ENCODE data around the gene TGM6. TPM values are rescaled to one million over a fixed set of nuclear protein-coding genes. Genes with fewer than 3 reads are reported as not detected.

The TGM6 gene
- total RNA-seq, 2 experiments from 2014 or later: not detected

DNA sequence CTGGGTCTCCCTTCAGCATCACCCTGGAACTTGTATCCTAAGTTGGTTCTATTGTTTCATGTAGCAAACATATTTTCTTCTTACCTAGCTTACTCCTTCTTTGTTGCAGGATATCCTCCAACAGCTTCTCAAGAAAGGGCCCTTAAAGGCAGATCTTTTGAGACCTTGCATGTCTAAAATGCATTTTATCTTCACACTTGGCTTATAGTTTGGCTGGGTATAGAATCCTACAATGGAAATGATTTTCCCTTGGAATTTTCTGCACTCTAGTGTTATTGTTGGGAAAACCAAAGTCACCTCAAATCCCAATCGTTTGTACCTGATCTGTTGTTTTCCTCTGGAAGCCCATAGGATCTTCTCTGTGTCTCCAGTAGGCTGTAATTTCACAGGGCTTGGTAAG lies 12.1 kb upstream of the TGM6 start:
- Mint-ChIP-seq H3K4me1 (ENCODE audit: low read depth) (no peaks in the 10 kb centered on the region), H3K27ac (no peak overlapping the region), H3K36me3 (no peaks in the 10 kb centered on the region), H3K9me3 (no peaks in the 10 kb centered on the region), H3K4me3 (no peak overlapping the region), H3K27me3 (peaks cover 23% of the 10 kb centered on the region)
- DNase-seq: no peak
- ChIA-PET POLR2A (no interaction called here), CTCF (interaction anchor here (1.8 kb wide), 1 partner anchor 18 kb away, joined by 4 read pairs; no protein-coding TSS in a partner anchor)
- intact Hi-C loops (cut with micrococcal nuclease): no loop called here

GRCh38 chr20:2373098-2373497 lies 7.6 kb upstream of the TGM6 start:
- Mint-ChIP-seq H3K36me3 (no peaks in the 10 kb centered on the region), H3K27me3 (peaks cover 25% of the 10 kb centered on the region), H3K9me3 (no peaks in the 10 kb centered on the region), H3K27ac (no peak overlapping the region), H3K4me3 (no peak overlapping the region), H3K4me1 (ENCODE audit: low read depth) (no peaks in the 10 kb centered on the region)
- intact Hi-C loops (cut with micrococcal nuclease): no loop called here
- no peak for DNase-seq
- ChIA-PET CTCF (no interaction called here), POLR2A (no interaction called here)

DNA sequence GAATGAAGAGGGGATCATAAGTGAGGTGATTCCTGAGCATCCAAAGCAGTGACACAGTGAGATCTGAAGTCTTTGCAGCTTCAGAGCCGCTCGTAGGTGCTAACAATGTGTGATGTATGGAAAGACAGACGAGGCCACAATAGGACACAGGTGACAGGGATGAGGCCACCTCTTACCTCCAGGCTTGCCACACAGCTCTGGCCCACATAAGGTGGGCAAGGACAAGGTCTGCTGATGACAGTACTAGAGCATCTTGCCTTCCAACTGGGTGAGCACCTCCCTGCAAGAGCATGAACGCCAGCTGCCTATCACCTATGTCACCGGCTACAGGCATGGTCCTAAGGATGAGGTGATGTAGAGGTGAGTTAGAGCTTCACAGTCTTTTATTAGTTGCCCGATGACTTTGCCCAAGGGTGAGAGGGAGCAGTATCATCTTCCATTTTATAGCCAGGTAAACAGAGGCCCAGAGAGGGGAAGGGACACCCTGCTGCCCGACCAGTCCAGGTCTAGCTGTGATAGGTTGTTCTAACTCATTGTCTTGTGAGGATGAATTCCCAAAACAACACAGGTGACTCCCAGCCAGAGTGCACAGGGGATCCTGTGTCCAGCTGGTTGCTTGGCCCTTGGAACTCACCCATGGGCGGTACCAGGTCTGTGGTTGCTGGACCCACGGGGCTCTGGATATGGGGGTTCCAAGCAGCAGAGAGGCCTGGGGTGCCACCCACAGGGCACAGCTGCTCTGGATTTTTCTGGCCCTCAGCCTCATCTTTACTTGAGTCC lies 6.2 kb upstream of the TGM6 start:
- Mint-ChIP-seq H3K27me3 (peaks cover 25% of the 10 kb centered on the region), H3K4me3 (no peak overlapping the region), H3K9me3 (no peaks in the 10 kb centered on the region), H3K27ac (no peak overlapping the region), H3K4me1 (ENCODE audit: low read depth) (peaks cover 12% of the 10 kb centered on the region), H3K36me3 (no peaks in the 10 kb centered on the region)
- intact Hi-C loops (cut with micrococcal nuclease): no loop called here
- DNase-seq: no peak
- CTCF ChIA-PET: interaction anchor here (1.5 to 1.6 kb wide), 2 partner anchors 13 to 24 kb away, joined by 4 to 6 read pairs; no protein-coding TSS in a partner anchor
- POLR2A ChIA-PET: no interaction called here

DNA sequence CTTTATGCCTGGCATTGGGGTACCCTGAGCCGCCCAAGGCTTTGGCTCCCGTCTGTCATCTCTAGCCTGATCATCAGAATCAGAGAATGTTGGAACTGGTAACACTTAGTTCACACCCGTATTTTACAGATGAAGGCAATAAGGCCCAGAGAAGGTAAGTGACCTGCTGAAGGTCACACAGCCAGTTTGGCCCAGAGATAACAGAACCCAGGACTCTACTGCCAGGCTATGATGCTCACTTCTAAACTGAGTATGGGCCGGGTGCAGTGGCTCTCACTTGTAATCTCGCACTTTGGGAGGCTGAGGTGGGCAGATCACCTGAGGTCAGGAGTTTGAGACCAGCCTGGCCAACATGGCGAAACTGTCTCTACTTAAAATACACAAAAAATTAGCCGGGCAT lies 1.8 kb upstream of the TGM6 start:
- no peak overlapping the region for H3K27ac Mint-ChIP-seq
- no peaks in the 10 kb centered on the region for H3K36me3 Mint-ChIP-seq
- POLR2A ChIA-PET: no interaction called here
- peaks cover 7% of the 10 kb centered on the region for H3K27me3 Mint-ChIP-seq
- no peak overlapping the region for H3K4me3 Mint-ChIP-seq
- no peak for DNase-seq
- intact Hi-C loops (cut with micrococcal nuclease): no loop called here
- CTCF ChIA-PET: interaction anchor here (1.3 to 2.4 kb wide), 3 partner anchors 8 to 143 kb away, joined by 3 to 13 read pairs (median 5); no protein-coding TSS in a partner anchor
- no peaks in the 10 kb centered on the region for H3K9me3 Mint-ChIP-seq
- peaks cover 18% of the 10 kb centered on the region for H3K4me1 Mint-ChIP-seq (ENCODE audit: low read depth)

- POLR2A ChIA-PET: no interaction called here
- H3K9me3 Mint-ChIP-seq: no peaks in the 10 kb centered on the region
- H3K4me1 Mint-ChIP-seq (ENCODE audit: low read depth): peaks cover 21% of the 10 kb centered on the region
- CTCF ChIA-PET: interaction anchor here (1.0 to 2.4 kb wide), 3 partner anchors 67 to 142 kb away, joined by 3 to 13 read pairs (median 3); no protein-coding TSS in a partner anchor
- DNase-seq: peak; percentile 36
- H3K36me3 Mint-ChIP-seq: no peaks in the 10 kb centered on the region
- intact Hi-C loops (cut with micrococcal nuclease): no loop called here
- H3K4me3 Mint-ChIP-seq: peak overlapping the region; percentile 8
- peaks cover 10% of the 10 kb centered on the region for H3K27me3 Mint-ChIP-seq
- H3K27ac Mint-ChIP-seq: no peak overlapping the region
Measured at GRCh38 chr20:2379511-2380229, 1.0 kb upstream of the TGM6 start.

GRCh38 chr20:2381303-2381702 lies 602 bp downstream of the TGM6 start:
- Mint-ChIP-seq H3K4me1 (ENCODE audit: low read depth) (peaks cover 23% of the 10 kb centered on the region), H3K36me3 (no peaks in the 10 kb centered on the region), H3K27me3 (peaks cover 10% of the 10 kb centered on the region), H3K4me3 (no peak overlapping the region), H3K27ac (no peak overlapping the region), H3K9me3 (no peaks in the 10 kb centered on the region)
- DNase-seq: no peak
- intact Hi-C loops (cut with micrococcal nuclease): no loop called here
- CTCF ChIA-PET: interaction anchor here (2.4 kb wide), 1 partner anchor 71 kb away, joined by 11 read pairs; no protein-coding TSS in a partner anchor
- POLR2A ChIA-PET: no interaction called here

DNA sequence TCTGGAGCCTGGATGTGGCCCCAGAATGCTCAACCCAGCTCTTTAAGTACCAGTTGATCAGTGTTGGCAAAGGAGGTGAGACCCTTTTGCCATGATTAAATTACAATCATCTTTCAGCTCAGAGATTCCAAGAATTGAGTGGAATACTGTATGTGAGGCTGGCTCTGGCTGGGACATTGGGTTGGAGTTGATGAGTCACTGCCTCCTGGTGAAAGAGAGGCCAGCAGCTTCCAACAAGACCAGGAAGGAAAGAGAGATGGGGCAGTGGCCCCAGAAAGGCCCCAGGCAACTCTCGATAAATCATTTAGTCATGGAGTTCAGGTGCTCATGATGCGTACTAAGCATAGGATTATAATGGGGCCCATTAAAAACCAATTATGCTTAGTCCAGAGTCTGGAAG lies 2.1 kb downstream of the TGM6 start:
- Mint-ChIP-seq H3K9me3 (no peaks in the 10 kb centered on the region), H3K4me3 (no peak overlapping the region), H3K27me3 (peaks cover 5% of the 10 kb centered on the region), H3K4me1 (ENCODE audit: low read depth) (peaks cover 28% of the 10 kb centered on the region), H3K36me3 (no peaks in the 10 kb centered on the region), H3K27ac (no peak overlapping the region)
- CTCF ChIA-PET: interaction anchor here (0.7 to 1.1 kb wide), 2 partner anchors 63 to 69 kb away, joined by 3 read pairs; no protein-coding TSS in a partner anchor
- DNase-seq: no peak
- POLR2A ChIA-PET: no interaction called here
- intact Hi-C loops (cut with micrococcal nuclease): no loop called here

DNA sequence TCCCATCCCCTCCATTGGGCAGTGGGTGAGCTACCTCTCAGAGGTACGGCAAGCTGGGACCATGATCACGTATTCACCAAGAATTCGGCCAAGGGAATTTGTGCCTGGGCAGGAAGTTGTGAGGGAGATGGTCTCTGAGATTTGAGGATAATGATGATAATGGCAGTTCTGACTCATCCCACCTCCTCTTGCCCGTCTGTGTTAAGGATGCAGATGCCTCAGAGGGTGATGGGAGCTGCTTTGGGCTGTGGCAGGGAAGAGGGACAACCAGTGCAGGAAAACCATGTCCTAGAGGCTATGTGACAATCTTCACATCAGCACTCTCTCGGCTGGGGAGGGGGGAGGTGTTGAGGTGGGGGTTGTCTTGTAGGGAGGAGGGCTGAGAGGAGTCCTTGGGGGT lies 4.3 kb downstream of the TGM6 start:
- DNase-seq: no peak
- peaks cover 3% of the 10 kb centered on the region for H3K27me3 Mint-ChIP-seq
- H3K27ac Mint-ChIP-seq: no peak overlapping the region
- POLR2A ChIA-PET: no interaction called here
- H3K36me3 Mint-ChIP-seq: no peaks in the 10 kb centered on the region
- no peak overlapping the region for H3K4me3 Mint-ChIP-seq
- peaks cover 6% of the 10 kb centered on the region for H3K9me3 Mint-ChIP-seq
- H3K4me1 Mint-ChIP-seq (ENCODE audit: low read depth): peaks cover 11% of the 10 kb centered on the region
- intact Hi-C loops (cut with micrococcal nuclease): no loop called here
- CTCF ChIA-PET: interaction anchor here (1.6 kb wide), 1 partner anchor 177 kb away, joined by 5 read pairs; no protein-coding TSS in a partner anchor

GRCh38 chr20:2385496-2385895 lies 4.8 kb downstream of the TGM6 start:
- CTCF ChIA-PET: interaction anchor here (4.1 kb wide), 1 partner anchor 66 kb away, joined by 46 read pairs; no protein-coding TSS in a partner anchor
- Mint-ChIP-seq H3K27ac (no peak overlapping the region), H3K36me3 (no peaks in the 10 kb centered on the region), H3K4me3 (no peak overlapping the region), H3K9me3 (peaks cover 6% of the 10 kb centered on the region), H3K27me3 (peaks cover 3% of the 10 kb centered on the region), H3K4me1 (ENCODE audit: low read depth) (peaks cover 11% of the 10 kb centered on the region)
- no peak for DNase-seq
- intact Hi-C loops (cut with micrococcal nuclease): no loop called here
- POLR2A ChIA-PET: no interaction called here

DNA sequence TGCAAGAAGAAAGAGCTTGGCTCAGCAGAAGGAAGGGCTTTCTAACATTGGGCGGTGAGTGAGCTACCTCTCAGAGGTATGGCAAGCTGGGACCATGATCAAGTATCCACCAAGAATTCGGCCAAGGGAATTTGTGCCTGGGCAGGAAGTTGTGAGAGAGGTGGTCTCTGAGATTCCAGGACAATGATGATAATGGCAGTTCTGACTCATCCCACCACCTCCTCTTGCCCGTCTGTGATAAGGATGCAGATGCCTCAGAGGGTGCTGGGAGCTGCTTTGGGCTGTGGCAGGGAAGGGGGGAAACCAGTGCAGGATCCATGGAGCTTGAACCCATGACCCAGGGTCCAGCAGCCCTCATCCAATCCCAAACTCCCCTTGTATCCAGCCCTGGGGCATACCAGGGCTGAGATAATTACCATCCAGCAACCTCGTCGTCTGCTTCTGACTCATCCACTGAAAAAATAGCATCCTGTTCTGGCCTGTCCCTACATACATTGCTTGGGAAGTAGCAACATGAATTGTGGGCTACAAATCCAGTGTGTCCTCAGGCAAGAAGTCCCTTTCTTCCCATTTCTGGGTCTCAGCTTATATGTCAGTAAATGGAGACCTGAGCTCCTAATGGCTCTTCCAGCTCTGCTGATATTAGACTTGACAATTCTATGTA lies 5.9 kb downstream of the TGM6 start:
- CTCF ChIA-PET: interaction anchor here (0.6 to 4.1 kb wide), 20 partner anchors 8 to 609 kb away, joined by 3 to 46 read pairs (median 4); partner anchors contain the start of gene SNRPB
- POLR2A ChIA-PET: interaction anchor here (0.9 to 1.5 kb wide), 2 partner anchors 83 to 84 kb away, joined by 3 read pairs; no protein-coding TSS in a partner anchor
- peaks cover 6% of the 10 kb centered on the region for H3K9me3 Mint-ChIP-seq
- intact Hi-C loops (cut with micrococcal nuclease): loop anchor here (2.0 kb wide), 1 partner anchor 68 kb away; no protein-coding TSS in a partner anchor
- H3K27ac Mint-ChIP-seq: no peak overlapping the region
- peaks cover 10% of the 10 kb centered on the region for H3K4me1 Mint-ChIP-seq (ENCODE audit: low read depth)
- H3K27me3 Mint-ChIP-seq: peaks cover 3% of the 10 kb centered on the region
- DNase-seq: no peak
- no peaks in the 10 kb centered on the region for H3K36me3 Mint-ChIP-seq
- no peak overlapping the region for H3K4me3 Mint-ChIP-seq

GRCh38 chr20:2387180-2387577 lies 6.5 kb downstream of the TGM6 start:
- peak; percentile 79 for DNase-seq
- Mint-ChIP-seq H3K36me3 (no peaks in the 10 kb centered on the region), H3K27ac (no peak overlapping the region), H3K4me3 (no peak overlapping the region), H3K4me1 (ENCODE audit: low read depth) (peaks cover 10% of the 10 kb centered on the region), H3K9me3 (peaks cover 6% of the 10 kb centered on the region), H3K27me3 (peaks cover 3% of the 10 kb centered on the region)
- intact Hi-C loops (cut with micrococcal nuclease): loop anchor here (2.0 kb wide), 1 partner anchor 68 kb away; no protein-coding TSS in a partner anchor
- POLR2A ChIA-PET: interaction anchor here (0.9 to 1.5 kb wide), 3 partner anchors 65 to 84 kb away, joined by 3 read pairs; no protein-coding TSS in a partner anchor
- CTCF ChIA-PET: interaction anchor here (0.6 to 4.1 kb wide), 22 partner anchors 9 to 610 kb away, joined by 3 to 46 read pairs (median 4); partner anchors contain the start of gene SNRPB
